Transverse colon (tissue), 4 donors: ENCODE measurements around the gene CCL23.

Experiments used
- EP300 ChIP-seq: sonication (generic); formaldehyde crosslinking; IDR thresholded peaks from one replicate; pipeline ENCODE4 v1.6.1; 2017; ENCODE audit warnings: antibody characterized with exemption, low read depth
- POLR2A ChIP-seq: fragments of 450-650 bp; IDR thresholded peaks from one replicate; pipeline ENCODE4 v1.6.1; 2016; ENCODE audit warnings: antibody characterized with exemption, mild to moderate bottlenecking, moderate library complexity
- POLR2AphosphoS5 ChIP-seq, 3 donors: sonication (generic); formaldehyde crosslinking; IDR thresholded peaks; one replicate each; pipeline ENCODE4 v1.6.1; 2016; ENCODE audit warnings: antibody characterized with exemption in 3 of 3
- TF ChIP-seq, protein P1 (sequence below), 5 experiments: fragments of 200-600 bp in 3 of 5; fragments of 450-650 bp in 2 of 5; sonication (generic) in 3 of 5; IDR thresholded peaks; 1 replicate in 2 of 5; 2 replicates in 3 of 5; pipeline ENCODE4 v1.5.1; 2016 to 2017; ENCODE audit warnings: antibody characterized with exemption in 5 of 5, inconsistent platforms in 3 of 5, mild to moderate bottlenecking in 2 of 5, moderate library complexity in 1 of 5

DNA sequence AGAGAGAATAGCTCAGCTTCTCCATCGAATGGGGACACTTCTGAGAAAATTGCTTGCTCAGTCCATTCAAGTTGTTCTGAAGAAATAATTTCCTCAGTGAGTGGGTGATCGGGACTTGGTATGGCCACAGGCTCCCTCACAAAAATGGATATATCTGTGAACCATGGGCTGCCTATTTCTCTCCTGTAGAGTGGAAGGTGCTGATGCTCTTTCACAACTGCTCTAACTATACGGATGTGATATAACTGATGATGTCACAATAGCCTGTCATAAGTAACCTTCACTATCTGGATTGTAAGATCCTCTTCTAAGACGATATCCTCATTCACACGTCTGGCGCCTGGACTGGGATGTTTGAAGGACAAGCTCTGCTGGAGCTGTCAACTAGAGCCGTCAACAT lies 41.6 kb upstream of the CCL23 start:
- TF ChIP-seq, protein P1, sequence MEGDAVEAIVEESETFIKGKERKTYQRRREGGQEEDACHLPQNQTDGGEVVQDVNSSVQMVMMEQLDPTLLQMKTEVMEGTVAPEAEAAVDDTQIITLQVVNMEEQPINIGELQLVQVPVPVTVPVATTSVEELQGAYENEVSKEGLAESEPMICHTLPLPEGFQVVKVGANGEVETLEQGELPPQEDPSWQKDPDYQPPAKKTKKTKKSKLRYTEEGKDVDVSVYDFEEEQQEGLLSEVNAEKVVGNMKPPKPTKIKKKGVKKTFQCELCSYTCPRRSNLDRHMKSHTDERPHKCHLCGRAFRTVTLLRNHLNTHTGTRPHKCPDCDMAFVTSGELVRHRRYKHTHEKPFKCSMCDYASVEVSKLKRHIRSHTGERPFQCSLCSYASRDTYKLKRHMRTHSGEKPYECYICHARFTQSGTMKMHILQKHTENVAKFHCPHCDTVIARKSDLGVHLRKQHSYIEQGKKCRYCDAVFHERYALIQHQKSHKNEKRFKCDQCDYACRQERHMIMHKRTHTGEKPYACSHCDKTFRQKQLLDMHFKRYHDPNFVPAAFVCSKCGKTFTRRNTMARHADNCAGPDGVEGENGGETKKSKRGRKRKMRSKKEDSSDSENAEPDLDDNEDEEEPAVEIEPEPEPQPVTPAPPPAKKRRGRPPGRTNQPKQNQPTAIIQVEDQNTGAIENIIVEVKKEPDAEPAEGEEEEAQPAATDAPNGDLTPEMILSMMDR (IDR thresholded peaks at IDR 0.05) = no peak
- no peak for TF ChIP-seq POLR2A
- TF ChIP-seq EP300 = no peak
- TF ChIP-seq POLR2AphosphoS5 (IDR thresholded peaks at IDR 0.05) = no peak
